Fibroblast of skin of left biceps (primary cell): ENCODE results near the gene TEAD3.
"Not testable (repeated sequence)": the region's sequence is repeated elsewhere in the genome, so short reads cannot be mapped to it uniquely, and the experiment has no call there.

ENCODE experiments used
- DNase-seq, 2 experiments: peaks; one replicate each; pipeline ENCODE4 v3.0.0-alpha.2; 2013; ENCODE audit warnings: low read depth in 2 of 2

TEAD3 gene

GRCh38 chr6:35451354-35452182, 45.3 kb downstream of the TEAD3 start:
- DNase-seq, result no peak

GRCh38 chr6:35449287-35449881, 47.5 kb downstream of the TEAD3 start:
- no peak for DNase-seq

- DNase-seq, result no peak
These were observed 48.7 kb downstream of the TEAD3 start for GRCh38 chr6:35448191-35448590.

GRCh38 chr6:35445691-35446090, 51.2 kb downstream of the TEAD3 start:
- no peak for DNase-seq

- no peak for DNase-seq
These were observed 53.4 kb downstream of the TEAD3 start for GRCh38 chr6:35443341-35444030.

- no peak for DNase-seq
These were observed 54.2 kb downstream of the TEAD3 start for GRCh38 chr6:35442693-35443092.

- no peak for DNase-seq
These were observed 55.2 kb downstream of the TEAD3 start for GRCh38 chr6:35441642-35442041.

- DNase-seq, result no peak
These were observed 55.7 kb downstream of the TEAD3 start for GRCh38 chr6:35441205-35441604.

GRCh38 chr6:35439308-35439707, 57.6 kb downstream of the TEAD3 start:
- no peak for DNase-seq

GRCh38 chr6:35438378-35439065, 58.4 kb downstream of the TEAD3 start:
- not testable (repeated sequence) for DNase-seq

GRCh38 chr6:35436071-35436857, 60.6 kb downstream of the TEAD3 start:
- no peak for DNase-seq

- no peak for DNase-seq
These were observed 61.6 kb downstream of the TEAD3 start for GRCh38 chr6:35435074-35435837.

- DNase-seq, result not testable (repeated sequence)
These were observed 64.2 kb downstream of the TEAD3 start for GRCh38 chr6:35432702-35433101.

- no peak for DNase-seq
These were observed 64.6 kb downstream of the TEAD3 start for GRCh38 chr6:35432291-35432690.

GRCh38 chr6:35429463-35429862, 67.4 kb downstream of the TEAD3 start:
- no peak for DNase-seq

GRCh38 chr6:35428421-35429149, 68.3 kb downstream of the TEAD3 start:
- no peak for DNase-seq

GRCh38 chr6:35427851-35428321, 69.0 kb downstream of the TEAD3 start:
- peak; percentile 55 to 57 for DNase-seq

- no peak for DNase-seq
These were observed 69.4 kb downstream of the TEAD3 start for GRCh38 chr6:35427435-35427834.

- no peak for DNase-seq
These were observed 70.8 kb downstream of the TEAD3 start for GRCh38 chr6:35426074-35426473.

GRCh38 chr6:35425284-35425683, 71.6 kb downstream of the TEAD3 start:
- peak; percentile 88 to 89 for DNase-seq
